Hematopoietic multipotent progenitor cell (in vitro differentiated cells): Measurements from ENCODE around the gene TSNAXIP1. TPM values are rescaled to one million over a fixed set of nuclear protein-coding genes. Genes with fewer than 3 reads are reported as not detected.
"Not testable (repeated sequence)": the region's sequence is repeated elsewhere in the genome, so short reads cannot be mapped to it uniquely, and the experiment has no call there.

Experiments
- DNase-seq, 3 donors: peaks; one replicate each; pipeline ENCODE4 v3.0.0-alpha.2; 2011 to 2015; ENCODE audit warnings: low read depth in 2 of 3, low spot score in 2 of 3
- total RNA-seq: library from RNA; depleted of rRNA; stranded (reverse); fragments of >200 nt; gene quantifications from one replicate; pipeline ENCODE4 v1.2.3, GENCODE V29; 2012

The TSNAXIP1 gene
- total RNA-seq, 1 donor: 0.54 TPM

DNA sequence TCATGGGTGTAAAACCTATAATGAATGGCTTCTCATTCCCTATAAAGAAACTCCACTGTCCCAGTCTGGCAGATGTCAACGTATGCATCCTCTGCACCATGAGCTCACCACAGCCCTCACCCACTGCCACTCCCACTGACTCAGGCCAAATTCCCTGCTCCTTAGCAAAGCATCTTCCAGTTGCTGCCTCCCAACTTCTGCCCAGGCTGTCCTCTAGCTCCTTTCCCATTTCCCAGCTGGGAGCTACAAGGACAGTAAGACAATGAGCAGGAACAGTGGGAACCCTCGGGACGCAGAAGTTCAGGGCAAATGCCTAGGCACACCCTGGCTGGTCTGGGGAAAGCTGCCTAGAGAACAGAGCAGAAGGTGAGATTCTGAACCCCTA lies 26.3 kb downstream of the TSNAXIP1 start:
- no peak for DNase-seq

DNA sequence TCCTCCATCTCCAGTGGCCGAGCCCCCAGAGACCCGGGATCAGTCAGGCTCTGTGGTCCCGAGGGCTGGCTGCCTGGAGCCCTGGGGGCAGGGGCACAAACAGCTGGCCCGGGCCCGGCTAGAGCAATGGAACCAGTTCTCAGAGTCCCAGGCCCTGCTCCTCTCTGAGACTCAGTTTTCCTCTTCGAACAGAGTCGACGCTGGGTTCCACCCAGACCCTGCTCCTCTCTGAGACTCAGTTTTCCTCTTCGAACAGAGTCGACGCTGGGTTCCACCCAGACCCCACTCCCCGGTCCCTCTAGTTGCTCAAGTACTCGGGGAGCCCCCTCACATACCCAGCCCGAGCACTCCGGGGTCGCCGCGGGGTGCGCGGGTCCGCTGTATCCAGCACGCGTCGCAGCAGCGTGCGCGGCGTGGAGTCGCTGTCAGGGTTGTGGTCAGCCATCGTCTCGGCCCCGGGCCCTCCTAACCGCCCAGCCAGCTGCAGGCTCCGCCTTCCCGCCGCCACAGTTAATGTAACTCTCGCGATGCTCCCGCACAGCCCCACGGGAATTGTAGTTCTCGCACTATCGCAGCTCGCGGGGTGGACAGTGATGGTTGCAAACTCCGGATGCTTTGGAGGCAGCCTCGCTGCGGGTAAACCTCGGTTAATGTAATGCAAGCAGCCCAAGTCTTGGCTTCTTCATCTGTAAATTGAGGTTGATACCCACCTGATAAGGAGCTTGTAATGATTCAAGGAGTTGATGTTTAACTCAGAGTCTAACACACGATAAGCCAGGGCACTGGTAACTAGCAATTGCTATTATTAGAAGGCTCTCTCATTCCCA lies 26.9 kb downstream of the TSNAXIP1 start:
- peak; percentile 76 to 92 (median 85) for DNase-seq

DNA sequence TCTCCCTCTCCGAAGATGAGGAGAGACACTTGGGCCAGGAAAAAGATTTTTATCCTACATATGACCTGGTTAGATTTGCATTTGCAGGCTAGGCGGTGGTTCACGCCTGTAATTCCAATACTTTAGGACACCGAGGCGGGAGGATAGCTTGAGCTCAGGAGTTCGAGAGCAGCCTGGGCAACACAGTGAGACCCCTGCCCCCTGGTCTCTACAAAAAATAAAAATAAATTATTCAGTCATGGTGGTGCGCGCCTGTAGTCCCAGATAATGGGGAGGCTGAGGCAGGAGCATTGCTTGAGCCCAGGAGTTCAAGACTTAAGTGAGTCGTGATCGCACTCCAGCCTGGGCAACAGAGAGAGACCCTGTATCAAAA lies 27.5 kb downstream of the TSNAXIP1 start:
- no peak for DNase-seq

DNA sequence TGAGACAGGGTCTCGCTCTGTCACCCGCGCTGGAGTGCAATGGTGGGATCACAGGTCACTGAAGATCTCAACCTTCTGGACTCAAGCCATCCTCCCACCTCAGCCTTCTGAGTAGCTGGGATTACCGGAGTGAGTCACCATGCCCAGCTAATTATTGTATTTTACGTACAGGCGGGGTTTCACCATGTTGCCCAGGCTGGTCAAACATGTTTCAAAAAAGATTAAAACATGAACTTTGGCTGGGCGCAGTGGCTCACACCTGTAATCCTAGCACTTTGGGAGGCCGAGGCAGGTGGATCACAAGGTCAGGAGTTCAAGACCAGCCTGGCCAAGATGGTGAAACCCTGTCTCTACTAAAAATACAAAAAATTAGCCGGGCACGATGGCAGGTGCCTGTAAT lies 30.5 kb downstream of the TSNAXIP1 start:
- DNase-seq: not testable (repeated sequence)

DNA sequence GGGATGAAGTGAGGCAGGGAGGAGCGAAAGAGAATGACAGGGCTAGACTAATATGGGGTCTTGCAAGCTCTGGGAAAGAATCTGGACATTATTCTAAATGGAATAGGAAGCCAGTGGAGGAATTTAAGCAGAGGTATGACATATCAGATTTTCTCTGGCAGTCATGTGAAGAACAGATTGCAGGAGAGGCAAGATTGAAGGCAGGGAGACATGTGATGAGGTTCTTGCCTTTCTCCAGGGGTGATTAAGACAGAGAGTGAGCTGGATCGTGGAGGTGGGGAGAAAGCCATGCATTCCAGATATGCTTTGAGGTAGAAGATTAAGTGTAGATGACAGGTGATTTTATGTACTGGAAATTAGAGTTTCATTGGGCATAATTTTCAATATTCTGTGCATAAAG lies 31.1 kb downstream of the TSNAXIP1 start:
- DNase-seq: no peak

DNA sequence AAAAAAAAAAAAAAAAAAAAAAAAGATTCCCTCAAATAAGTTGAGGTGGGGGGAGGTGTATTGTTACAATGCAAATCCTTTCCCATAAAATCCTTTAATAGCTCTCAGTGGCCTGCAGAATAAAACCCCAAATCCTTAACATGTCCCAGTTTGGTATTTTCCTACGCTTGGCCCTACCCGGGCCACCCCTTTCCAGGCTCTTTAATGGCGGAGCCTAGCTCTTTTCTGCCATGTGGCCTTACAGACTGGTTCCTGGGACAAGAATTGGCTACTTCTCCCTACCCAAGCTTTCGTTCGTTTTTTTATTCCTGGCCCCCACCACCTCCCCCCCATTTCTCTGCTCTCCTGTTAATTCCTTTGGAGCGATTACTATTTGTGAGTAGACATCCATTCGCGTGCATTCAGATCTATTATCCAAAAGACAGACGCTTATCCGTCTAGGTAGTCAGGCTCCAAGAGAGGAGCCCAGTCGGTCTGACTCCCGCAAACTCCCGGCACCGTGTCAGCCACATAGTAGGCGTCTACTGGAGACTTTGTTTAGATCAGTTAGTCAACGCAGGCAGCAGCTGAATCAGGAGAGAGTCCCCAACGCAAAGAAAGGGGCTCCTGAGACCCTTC lies 34.6 kb downstream of the TSNAXIP1 start:
- DNase-seq: no peak

DNA sequence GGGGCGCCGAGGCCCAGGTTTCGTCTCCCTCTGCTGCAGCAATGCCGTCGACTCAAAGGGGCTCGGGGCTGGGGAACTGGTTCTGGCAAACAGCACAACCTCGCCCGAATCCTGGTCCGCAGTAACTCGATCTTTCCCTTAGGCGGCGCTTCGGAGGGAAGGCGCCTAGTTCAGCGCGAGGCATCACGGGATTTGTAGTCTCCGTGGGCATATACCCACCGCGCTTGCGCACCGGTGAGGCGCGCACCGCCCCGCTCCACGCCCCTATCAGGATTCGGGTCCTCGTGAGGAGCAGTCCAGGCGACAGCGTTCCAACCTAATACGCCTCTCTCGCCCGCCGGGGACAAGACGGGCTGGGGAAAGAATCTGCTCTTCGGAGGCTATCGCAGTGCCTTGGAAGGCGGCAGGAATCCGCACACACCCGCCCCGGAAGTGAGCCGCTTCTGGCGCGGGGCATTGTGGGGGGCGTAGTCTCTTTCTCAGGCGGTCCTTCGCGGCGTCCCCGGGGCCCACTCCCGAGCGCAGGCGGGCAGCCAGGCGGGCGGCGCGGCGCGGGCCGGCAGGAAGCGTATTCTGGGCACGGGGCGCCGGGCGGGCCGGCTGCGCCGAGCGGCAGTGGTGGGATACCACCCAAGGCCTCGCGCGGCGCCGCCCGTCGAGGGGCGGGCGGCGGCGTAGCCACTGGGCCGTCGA lies 35.3 kb downstream of the TSNAXIP1 start, which contains the start of gene THAP11:
Gene THAP11 (plus strand): TSS at position 505 of the 693 bp plus-strand sequence. CDS start 235 bp downstream, outside the sequence.
- DNase-seq: peak; percentile 95 to 99 (median 96)

DNA sequence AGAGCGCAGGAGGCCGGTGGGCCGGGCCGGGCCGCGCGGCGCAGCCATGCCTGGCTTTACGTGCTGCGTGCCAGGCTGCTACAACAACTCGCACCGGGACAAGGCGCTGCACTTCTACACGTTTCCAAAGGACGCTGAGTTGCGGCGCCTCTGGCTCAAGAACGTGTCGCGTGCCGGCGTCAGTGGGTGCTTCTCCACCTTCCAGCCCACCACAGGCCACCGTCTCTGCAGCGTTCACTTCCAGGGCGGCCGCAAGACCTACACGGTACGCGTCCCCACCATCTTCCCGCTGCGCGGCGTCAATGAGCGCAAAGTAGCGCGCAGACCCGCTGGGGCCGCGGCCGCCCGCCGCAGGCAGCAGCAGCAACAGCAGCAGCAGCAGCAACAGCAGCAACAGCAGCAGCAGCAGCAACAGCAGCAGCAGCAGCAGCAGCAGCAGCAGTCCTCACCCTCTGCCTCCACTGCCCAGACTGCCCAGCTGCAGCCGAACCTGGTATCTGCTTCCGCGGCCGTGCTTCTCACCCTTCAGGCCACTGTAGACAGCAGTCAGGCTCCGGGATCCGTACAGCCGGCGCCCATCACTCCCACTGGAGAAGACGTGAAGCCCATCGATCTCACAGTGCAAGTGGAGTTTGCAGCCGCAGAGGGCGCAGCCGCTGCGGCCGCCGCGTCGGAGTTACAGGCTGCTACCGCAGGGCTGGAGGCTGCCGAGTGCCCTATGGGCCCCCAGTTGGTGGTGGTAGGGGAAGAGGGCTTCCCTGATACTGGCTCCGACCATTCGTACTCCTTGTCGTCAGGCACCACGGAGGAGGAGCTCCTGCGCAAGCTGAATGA lies 36.0 kb downstream of the TSNAXIP1 start:
- DNase-seq: peak; percentile 56 to 67 (median 66)

DNA sequence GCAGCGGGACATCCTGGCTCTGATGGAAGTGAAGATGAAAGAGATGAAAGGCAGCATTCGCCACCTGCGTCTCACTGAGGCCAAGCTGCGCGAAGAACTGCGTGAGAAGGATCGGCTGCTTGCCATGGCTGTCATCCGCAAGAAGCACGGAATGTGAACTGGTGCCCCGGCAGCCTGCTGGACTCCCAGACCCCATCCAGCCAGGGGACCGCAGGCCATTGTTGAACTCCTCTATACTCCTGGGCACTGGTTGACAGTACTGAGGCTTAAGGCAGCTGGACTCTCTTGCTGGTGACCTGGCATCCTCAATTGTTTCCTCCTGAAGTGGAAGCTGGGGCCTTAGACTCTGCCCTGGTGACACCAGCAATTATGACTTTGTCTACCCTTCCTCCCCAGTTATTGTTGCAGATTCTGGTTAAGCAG lies 36.7 kb downstream of the TSNAXIP1 start:
- DNase-seq: no peak

DNA sequence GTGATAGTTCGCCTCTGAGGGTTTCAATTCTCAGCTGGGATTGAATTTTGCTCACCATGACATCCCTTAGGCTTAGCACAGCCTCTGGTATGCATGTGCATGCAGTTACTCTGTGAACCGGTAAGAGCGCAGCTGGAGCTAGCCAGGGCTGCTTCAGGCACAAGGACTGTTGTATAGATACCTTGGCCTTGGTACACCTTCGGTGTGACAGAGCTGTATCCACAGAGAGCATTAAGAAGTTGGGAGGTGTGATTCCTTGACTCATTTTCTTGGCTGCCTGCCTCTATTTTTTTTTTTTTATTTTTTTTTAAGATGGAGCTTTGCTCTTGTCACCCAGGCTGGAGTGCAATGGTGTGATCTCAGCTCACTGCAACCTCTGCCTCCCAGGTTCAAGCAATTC lies 37.8 kb downstream of the TSNAXIP1 start:
- DNase-seq: no peak

DNA sequence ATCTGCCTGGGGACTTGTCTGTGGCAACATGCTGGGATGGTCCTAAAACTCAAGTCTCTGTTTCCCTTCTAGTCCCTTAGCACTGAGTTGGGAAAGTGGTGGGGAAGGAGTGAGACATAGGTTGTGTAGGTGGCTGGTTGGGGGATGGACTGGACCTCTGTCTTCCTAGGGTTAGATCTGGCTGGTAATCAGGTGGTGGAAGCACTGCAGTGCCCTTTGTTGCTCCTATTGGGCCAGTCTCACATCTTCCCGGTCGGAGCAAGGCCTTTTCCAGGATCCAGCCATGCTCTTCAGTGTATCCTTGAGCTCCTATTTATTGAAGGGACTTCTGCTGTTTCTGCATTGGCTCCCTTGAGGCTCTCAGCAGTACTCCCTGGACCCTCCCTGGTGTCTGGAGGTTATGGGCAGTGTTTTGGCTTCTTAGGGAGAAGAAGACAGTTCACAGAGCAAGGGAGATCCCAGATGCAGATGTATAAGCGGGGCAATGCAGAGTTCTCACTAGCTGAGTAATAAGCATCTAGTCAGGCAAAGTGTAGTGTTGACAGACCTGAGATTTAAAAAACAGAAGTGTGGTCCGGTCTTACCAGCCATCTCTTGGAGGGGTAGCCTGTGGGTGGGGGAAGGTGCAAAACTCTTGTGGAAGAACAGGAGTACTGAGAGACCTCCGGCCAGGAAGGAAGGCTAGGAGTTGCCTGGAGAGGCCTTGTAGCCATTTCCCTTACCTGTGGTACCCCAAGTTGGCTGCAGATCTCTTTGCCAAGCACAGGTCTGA lies 38.8 kb downstream of the TSNAXIP1 start:
- DNase-seq: no peak

DNA sequence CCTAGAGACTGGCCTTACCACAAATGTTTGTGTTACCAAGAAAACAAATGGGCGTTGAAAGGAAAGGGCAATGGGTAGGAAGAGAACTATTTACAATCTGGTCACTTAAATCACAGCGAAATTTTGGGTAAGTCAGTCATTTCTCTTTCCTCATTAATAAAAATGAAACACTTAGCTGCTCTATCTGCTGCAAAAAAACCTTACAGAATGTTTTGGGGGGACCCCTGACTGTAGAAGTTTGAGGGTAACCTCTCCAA lies 39.3 kb downstream of the TSNAXIP1 start:
- DNase-seq: no peak

DNA sequence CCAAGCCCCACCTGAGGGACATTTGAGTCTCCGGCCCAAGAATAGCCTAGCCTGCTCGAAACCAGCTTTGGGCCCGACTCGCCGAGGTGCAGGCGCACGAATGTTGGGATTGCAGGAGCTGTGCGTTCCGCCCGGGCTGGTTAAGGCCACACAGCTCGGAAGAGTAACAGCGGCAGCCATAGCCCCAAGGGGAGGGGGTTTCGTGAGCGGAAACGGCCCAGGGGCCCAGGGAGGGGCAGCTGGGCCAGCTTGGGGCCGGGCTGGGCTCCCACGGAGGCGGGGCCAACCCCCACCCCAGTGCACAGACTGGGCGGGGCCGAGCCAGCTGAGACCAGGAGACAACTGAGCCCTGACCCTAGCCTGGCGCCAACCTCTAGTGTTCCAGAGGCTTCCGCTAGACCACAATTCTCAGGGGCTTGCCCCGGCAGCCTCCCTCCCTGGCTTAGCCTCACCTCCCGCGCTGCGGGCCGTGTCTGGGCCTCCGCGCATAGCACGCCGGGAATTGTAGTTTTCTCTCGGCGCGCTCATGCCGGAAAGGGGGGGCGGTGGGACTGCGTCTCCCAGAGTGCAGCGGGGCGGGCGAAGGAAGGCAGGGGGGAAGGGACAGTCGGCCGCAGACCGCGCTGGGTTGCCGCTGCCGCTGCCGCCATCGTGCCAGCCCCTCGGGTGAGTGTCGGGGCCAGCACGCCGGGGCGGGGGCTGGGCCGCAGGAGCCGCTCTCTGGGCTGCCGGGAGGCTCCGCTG lies 39.8 kb downstream of the TSNAXIP1 start, which contains the start of gene NUTF2:
Gene NUTF2 (plus strand): TSS at position 614 of the 744 bp plus-strand sequence. CDS start 18,198 bp downstream, outside the sequence.
- DNase-seq: peak; percentile 90 to 98 (median 96)

DNA sequence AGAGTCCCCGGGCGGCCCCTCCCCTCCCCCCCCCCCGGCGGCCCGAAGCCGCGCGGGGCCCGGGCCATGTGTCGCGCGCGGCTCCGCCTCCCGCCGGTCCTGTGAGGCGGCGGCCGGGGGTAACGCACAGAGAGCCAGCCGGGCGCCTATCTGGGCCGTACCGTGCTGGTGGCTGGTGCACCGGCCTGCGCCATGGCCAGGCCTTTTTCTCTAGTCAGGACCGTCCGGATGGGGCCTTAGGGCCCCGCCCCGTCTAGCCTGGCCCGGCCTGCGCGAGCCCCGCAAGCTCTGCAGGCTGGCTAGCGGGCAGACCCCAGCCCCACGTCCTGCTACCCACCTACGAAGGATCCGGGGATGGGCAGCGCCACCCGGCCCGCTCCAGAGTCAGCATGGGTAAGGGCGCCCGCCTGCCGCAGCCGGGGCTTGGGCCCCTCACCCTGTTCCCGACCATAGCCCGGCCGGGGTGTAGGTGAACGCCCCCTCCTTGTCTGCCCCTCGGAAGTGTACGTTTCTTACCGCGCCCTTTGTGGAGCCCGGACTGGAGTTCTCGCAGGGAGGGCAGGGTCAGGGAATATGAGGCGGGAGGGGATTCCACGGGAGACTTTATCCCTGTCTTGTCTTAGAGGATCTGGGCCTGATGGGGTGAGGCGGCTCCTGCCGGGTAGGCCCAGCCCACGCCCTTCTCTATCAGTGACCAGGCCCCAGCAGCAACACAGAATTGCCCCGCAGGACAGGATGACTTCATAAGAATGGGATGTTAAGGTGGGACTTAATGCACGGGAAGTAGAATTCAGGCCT lies 40.6 kb downstream of the TSNAXIP1 start, which contains the start of gene CENPT:
Gene CENPT (minus strand): TSS at position 630 of the 798 bp plus-strand sequence. CDS start 13,834 bp downstream, outside the sequence.
- no peak for DNase-seq

DNA sequence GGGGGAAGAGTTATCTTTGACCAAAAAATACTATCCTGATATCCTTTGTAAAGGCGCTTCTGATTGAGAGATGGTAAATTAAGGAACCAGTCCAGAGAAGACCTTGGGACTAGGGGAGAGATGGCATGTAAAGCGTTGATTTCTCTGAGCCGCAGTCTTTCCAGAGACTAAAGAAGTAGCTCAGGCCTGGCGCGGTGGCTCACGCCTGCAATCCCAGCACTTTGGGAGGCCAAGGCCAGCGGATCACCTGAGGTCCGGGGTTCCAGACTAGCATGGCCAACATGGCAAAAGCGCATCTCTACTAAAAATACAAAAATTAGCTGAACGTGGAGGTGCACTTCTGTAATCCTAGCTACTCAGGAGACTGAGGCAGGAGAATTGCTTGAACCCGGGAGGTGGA lies 41.4 kb downstream of the TSNAXIP1 start:
- DNase-seq: no peak

DNA sequence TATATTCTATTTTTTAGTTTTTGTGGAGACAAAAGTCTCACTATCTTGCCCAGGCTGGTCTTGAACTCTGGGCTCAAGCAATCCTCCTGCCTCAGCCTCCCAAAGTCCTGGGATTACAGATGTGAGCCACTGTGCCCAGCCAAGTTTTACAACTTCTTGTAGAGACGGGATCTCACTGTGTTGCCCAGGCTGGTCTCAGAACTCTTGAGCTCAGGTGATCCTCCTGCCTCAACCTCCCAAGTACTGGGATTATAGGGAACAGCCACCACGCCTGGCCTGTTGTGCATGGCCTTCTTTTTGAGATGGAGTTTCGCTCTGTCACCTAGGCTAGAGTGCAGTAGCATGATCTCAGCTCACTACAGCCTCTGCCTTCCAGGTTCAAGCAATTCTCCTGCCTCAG lies 47.0 kb downstream of the TSNAXIP1 start:
- DNase-seq: no peak

DNA sequence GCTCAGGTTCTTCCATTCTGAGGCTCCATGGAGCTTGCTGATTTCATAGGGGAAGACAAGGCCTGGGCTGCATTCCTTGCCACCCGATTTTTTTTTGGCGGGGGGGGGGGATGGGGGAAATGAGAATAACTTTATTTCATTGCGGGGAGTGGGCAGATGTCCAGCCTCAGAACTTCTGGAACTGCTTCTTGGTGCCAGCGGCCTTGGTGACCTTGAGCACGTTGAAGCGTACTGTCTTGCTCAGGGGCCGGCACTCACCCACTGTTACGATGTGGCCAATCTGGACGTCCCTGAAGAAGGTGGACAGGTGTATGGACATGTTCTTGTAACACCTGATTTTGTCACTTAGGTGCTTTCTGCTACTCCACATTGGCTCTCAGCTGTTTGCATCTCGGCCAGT lies 49.1 kb downstream of the TSNAXIP1 start:
- no peak for DNase-seq

DNA sequence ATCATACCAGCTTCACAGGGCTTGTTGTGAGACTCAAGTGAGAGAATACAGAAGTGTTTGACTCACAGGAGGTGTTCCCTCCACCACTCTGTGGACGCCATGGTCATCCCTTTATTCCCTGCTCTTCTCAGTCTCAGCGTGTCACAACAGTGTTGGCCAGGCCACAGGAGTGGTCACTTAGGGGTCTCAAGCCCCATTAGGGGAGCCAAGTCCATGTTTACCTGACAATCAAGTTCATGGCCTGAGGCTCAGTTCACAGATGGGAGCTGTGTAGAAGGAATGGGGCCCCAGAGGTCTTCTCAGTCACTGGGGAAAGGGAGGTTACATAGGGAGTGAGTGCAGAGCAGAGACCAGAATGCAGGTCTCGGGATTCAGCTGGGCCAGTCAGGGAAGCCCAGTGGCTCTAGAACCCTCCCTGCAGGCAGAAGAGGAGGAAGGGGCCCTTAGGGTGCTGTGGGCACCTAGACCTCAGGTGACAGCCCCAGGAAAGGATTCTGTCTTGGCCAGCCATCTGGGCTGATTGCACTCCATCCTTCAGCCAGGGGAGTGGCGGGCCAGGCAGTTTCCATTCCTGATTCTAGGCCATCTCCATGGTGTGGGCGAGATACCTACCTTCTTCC lies 50.3 kb downstream of the TSNAXIP1 start:
- DNase-seq: no peak
